Skeletal muscle satellite cell (primary cell): Measurements from ENCODE around the gene CNTN6.
"Not testable (repeated sequence)": the region's sequence is repeated elsewhere in the genome, so short reads cannot be mapped to it uniquely, and the experiment has no call there.

Experiments used
- H3K27me3 ChIP-seq: 2 replicates; pipeline ENCODE4 v1.7.0; 2013; ENCODE audit warnings: low read length; ENCODE audit not compliant: control insufficient read depth, insufficient read depth
- H3K36me3 ChIP-seq: 2 replicates; pipeline ENCODE4 v1.7.0; 2013; ENCODE audit warnings: mild to moderate bottlenecking, control low read depth, low read length; ENCODE audit not compliant: insufficient read depth
- H3K4me1 ChIP-seq: 2 replicates; pipeline ENCODE4 v1.7.0; 2013; ENCODE audit warnings: low read length; ENCODE audit not compliant: control insufficient read depth, insufficient read depth
- H3K4me2 ChIP-seq: 2 replicates; pipeline ENCODE4 v1.7.0; 2013; ENCODE audit warnings: mild to moderate bottlenecking, low read length
- H3K4me3 ChIP-seq: 2 replicates; pipeline ENCODE4 v1.7.0; 2013; ENCODE audit warnings: low read length
- H3K9ac ChIP-seq: 2 replicates; pipeline ENCODE4 v1.7.0; 2013; ENCODE audit warnings: mild to moderate bottlenecking, low read depth, low read length, moderate library complexity
- H3K9me3 ChIP-seq: replicated peaks from 2 replicates; pipeline ENCODE4 v1.7.0; 2013; ENCODE audit warnings: mild to moderate bottlenecking, control low read depth, low read length

Gene CNTN6

GRCh38 chr3:1365528-1365927 lies 272.7 kb downstream of the CNTN6 start:
- Histone ChIP-seq H3K4me3 (no peak overlapping the region), H3K36me3 (no peaks in the 10 kb centered on the region), H3K9ac (no peak overlapping the region), H3K4me2 (no peak overlapping the region), H3K4me1 (no peaks in the 10 kb centered on the region), H3K9me3 (peaks cover 4% of the 10 kb centered on the region), H3K27me3 (no peaks in the 10 kb centered on the region)

DNA sequence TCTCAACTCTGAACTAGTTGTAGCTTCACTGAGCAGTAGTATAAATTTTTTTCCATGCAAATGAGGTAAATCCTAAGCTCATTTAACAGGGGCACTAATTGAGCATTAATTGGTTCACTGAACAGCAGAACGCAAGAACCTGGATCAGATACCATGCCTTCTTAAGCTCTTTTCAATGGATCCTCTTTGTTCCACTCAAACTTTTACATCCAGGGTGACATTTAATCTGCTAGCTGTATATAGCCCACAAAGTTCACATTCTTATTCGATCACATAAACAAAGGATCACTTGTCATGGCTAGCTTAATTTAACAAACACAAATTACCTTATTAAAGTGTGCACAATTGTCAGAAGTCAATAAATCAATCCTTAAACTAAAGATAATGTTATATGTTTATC lies 281.6 kb downstream of the CNTN6 start:
- H3K4me1 ChIP-seq, result no peaks in the 10 kb centered on the region
- no peaks in the 10 kb centered on the region for H3K36me3 ChIP-seq
- H3K27me3 ChIP-seq, result no peaks in the 10 kb centered on the region
- no peak overlapping the region for H3K4me3 ChIP-seq
- peaks cover 14% of the 10 kb centered on the region for H3K9me3 ChIP-seq
- H3K4me2 ChIP-seq, result no peak overlapping the region
- H3K9ac ChIP-seq, result no peak overlapping the region

- Histone ChIP-seq H3K36me3 (no peaks in the 10 kb centered on the region), H3K27me3 (no peaks in the 10 kb centered on the region), H3K4me1 (no peaks in the 10 kb centered on the region), H3K9me3 (peaks cover 14% of the 10 kb centered on the region), H3K4me2 (no peak overlapping the region), H3K4me3 (no peak overlapping the region), H3K9ac (no peak overlapping the region)
Measured at GRCh38 chr3:1375145-1375544, 282.3 kb downstream of the CNTN6 start.

GRCh38 chr3:1380926-1381646 lies 288.3 kb downstream of the CNTN6 start:
- H3K4me2 ChIP-seq, result no peak overlapping the region
- H3K36me3 ChIP-seq, result no peaks in the 10 kb centered on the region
- no peaks in the 10 kb centered on the region for H3K4me1 ChIP-seq
- H3K27me3 ChIP-seq, result no peaks in the 10 kb centered on the region
- H3K9ac ChIP-seq, result no peak overlapping the region
- no peak overlapping the region for H3K4me3 ChIP-seq
- peaks cover 18% of the 10 kb centered on the region for H3K9me3 ChIP-seq

- Histone ChIP-seq H3K4me3 (no peak overlapping the region), H3K9ac (no peak overlapping the region), H3K4me2 (no peak overlapping the region)
Measured at GRCh38 chr3:1381647-1382036, 288.8 kb downstream of the CNTN6 start.

GRCh38 chr3:1387396-1387905 lies 294.6 kb downstream of the CNTN6 start:
- H3K27me3 ChIP-seq, H3K36me3 ChIP-seq, H3K9me3 ChIP-seq, H3K4me2 ChIP-seq, H3K4me1 ChIP-seq, H3K9ac ChIP-seq, H3K4me3 ChIP-seq: not testable (repeated sequence)

More at GRCh38 chr3:1381647-1382036, 288.8 kb downstream of the CNTN6 start:
- Histone ChIP-seq H3K9me3 (peaks cover 18% of the 10 kb centered on the region), H3K27me3 (no peaks in the 10 kb centered on the region), H3K36me3 (no peaks in the 10 kb centered on the region), H3K4me1 (no peaks in the 10 kb centered on the region)

GRCh38 chr3:1394188-1394587 lies 301.4 kb downstream of the CNTN6 start:
- Histone ChIP-seq H3K9me3 (no peaks in the 10 kb centered on the region), H3K4me3 (no peak overlapping the region), H3K4me1 (no peaks in the 10 kb centered on the region), H3K9ac (no peak overlapping the region), H3K4me2 (no peak overlapping the region), H3K27me3 (no peaks in the 10 kb centered on the region), H3K36me3 (no peaks in the 10 kb centered on the region)

DNA sequence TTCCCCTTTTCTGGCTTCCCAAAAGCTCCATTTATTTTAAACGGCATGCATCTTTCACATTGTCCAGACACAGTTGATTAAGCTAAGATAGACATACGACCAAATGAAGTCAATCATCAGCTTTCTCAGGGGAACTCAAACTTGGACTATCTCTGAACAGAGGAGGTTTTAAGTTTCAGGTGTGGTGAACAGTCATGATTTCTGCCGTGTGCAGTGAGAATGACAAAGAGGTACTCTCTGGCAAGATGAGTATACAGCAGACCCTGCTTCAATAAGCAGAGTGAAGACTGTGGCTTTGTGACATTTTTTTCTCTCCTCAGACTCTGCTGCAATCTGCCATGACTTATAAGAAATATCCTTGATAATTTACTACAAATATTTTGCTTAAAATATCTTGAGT lies 307.7 kb downstream of the CNTN6 start:
- Histone ChIP-seq H3K27me3 (no peaks in the 10 kb centered on the region), H3K9ac (no peak overlapping the region), H3K9me3 (peaks cover 3% of the 10 kb centered on the region), H3K4me3 (no peak overlapping the region), H3K4me2 (no peak overlapping the region), H3K4me1 (no peaks in the 10 kb centered on the region), H3K36me3 (no peaks in the 10 kb centered on the region)

- no peak overlapping the region for H3K4me2 ChIP-seq
- H3K9ac ChIP-seq, result no peak overlapping the region
- no peaks in the 10 kb centered on the region for H3K4me1 ChIP-seq
- no peak overlapping the region for H3K4me3 ChIP-seq
- no peaks in the 10 kb centered on the region for H3K36me3 ChIP-seq
- H3K9me3 ChIP-seq, result peaks cover 2% of the 10 kb centered on the region
- no peaks in the 10 kb centered on the region for H3K27me3 ChIP-seq
Measured at GRCh38 chr3:1404270-1404962, 311.6 kb downstream of the CNTN6 start.

DNA sequence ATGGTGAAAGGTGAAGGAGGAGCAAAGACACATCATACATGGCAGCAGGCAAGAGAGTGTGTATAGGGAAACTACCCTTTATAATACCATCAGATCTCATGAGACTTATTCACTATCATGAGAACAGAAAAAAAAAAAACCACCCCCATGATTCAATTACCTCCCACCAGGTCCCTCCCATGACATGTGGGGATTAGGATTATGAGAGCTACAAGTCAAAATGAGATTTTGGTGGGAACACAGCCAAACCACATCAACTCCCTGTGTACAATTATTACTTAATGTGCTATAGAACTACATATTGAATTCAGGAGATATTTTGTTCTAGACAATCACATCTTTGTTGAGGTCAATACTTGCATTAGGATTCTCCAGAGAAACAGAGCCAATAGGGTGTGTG lies 313.4 kb downstream of the CNTN6 start:
- Histone ChIP-seq H3K4me2 (no peak overlapping the region), H3K9ac (no peak overlapping the region), H3K4me3 (no peak overlapping the region), H3K36me3 (no peaks in the 10 kb centered on the region), H3K9me3 (no peaks in the 10 kb centered on the region), H3K27me3 (no peaks in the 10 kb centered on the region), H3K4me1 (no peaks in the 10 kb centered on the region)

GRCh38 chr3:1421577-1421976 lies 328.8 kb downstream of the CNTN6 start:
- H3K4me3 ChIP-seq, result no peak overlapping the region
- H3K36me3 ChIP-seq, result no peaks in the 10 kb centered on the region
- H3K9me3 ChIP-seq, result peaks cover 8% of the 10 kb centered on the region
- no peak overlapping the region for H3K9ac ChIP-seq
- H3K4me2 ChIP-seq, result no peak overlapping the region
- no peaks in the 10 kb centered on the region for H3K4me1 ChIP-seq
- no peaks in the 10 kb centered on the region for H3K27me3 ChIP-seq
